ENCODE results near the gene SPNS3. TPM values are rescaled to one million over a fixed set of nuclear protein-coding genes. Genes with fewer than 3 reads are reported as not detected.

Gene SPNS3
- total RNA-seq, 2 donors from 2014 or later, result 0.90 to 1.0 TPM

DNA sequence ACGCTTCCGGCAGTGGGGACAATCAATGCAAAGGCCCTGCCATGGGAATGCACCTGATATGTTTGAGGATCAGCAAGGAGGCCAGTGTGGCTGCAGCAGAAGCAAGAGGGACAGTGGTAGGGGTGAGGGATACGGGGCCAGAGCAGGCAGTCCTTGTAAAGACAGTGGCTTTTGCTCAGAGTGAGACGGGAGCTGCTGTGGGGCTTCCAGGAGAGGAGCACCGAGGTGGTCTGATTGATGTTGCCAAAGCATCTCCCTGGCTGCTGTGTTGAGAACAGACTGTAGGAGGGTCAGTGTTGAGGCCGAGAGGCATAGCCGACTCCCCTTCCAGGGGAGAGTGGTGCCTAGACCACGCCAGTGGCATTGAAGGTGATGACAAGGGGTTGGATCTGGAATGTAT, 53.6 kb downstream of the SPNS3 start:
- H3K9me3 ChIP-seq, result no peaks in the 10 kb centered on the region
- no peaks in the 10 kb centered on the region for H3K27me3 ChIP-seq
- peaks cover 4% of the 10 kb centered on the region for H3K4me1 ChIP-seq
- intact Hi-C loops (cut with DNase I), result no loop called here
- DNase-seq, result no peak
- H3K27ac ChIP-seq, result no peak overlapping the region
- no peak overlapping the region for H3K4me3 ChIP-seq
- H3K9ac ChIP-seq (ENCODE audit: low read depth in 2 of 2, low read length in 2 of 2), result no peak overlapping the region
- TF ChIP-seq, protein P1, sequence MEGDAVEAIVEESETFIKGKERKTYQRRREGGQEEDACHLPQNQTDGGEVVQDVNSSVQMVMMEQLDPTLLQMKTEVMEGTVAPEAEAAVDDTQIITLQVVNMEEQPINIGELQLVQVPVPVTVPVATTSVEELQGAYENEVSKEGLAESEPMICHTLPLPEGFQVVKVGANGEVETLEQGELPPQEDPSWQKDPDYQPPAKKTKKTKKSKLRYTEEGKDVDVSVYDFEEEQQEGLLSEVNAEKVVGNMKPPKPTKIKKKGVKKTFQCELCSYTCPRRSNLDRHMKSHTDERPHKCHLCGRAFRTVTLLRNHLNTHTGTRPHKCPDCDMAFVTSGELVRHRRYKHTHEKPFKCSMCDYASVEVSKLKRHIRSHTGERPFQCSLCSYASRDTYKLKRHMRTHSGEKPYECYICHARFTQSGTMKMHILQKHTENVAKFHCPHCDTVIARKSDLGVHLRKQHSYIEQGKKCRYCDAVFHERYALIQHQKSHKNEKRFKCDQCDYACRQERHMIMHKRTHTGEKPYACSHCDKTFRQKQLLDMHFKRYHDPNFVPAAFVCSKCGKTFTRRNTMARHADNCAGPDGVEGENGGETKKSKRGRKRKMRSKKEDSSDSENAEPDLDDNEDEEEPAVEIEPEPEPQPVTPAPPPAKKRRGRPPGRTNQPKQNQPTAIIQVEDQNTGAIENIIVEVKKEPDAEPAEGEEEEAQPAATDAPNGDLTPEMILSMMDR (IDR thresholded peaks at IDR 0.05), result no peak
- H3K36me3 ChIP-seq, result no peaks in the 10 kb centered on the region

DNA sequence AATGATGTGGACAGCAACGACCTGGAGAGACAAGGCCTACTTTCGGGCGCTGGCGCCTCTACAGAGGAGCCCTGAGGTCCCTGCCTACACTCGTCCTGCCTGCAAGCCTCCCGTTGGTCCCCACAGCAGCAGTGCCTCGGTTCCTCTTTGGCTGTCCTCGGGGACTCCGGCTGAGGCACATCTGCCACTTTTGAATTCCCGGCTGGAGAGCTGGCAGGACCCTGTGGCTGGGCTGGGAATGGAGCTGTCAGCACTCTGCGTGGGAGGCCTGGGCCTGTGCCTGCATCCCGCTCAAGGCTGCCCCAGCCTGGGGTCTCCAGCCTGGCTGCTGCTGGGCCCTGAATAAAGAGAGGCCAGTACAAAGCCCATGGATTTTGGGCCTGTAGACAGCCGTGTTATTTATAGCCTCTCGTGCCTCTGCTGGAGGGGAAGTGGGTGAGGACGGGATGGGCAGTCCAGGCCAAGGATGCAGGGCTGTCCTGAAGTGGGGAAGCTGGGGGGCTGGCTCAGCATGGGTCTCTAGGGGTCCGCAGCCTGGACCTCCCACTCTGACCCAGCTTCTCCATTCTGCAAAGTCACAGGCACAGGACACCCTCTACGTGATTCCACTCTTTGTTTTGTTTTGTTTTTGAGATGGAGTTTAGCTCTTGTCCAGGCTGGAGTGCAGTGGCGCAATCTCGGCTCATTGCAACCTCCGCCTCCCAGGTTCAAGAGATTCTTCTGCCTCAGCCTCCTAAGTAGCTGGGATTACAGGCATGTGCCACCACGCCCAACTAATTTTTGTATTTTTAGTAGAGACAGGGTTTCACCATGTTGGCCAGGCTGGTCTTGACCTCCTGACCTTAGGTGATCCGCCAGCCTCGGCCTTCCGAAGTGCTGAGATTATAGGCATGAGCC, 54.3 kb downstream of the SPNS3 start:
- intact Hi-C loops (cut with DNase I), result no loop called here
- TF ChIP-seq, protein P1 (IDR thresholded peaks at IDR 0.05), result no peak
- H3K36me3 ChIP-seq, result no peaks in the 10 kb centered on the region
- no peak overlapping the region for H3K9ac ChIP-seq (ENCODE audit: low read depth in 2 of 2, low read length in 2 of 2)
- no peaks in the 10 kb centered on the region for H3K4me1 ChIP-seq
- H3K9me3 ChIP-seq, result no peaks in the 10 kb centered on the region
- no peaks in the 10 kb centered on the region for H3K27me3 ChIP-seq
- no peak overlapping the region for H3K27ac ChIP-seq
- H3K4me3 ChIP-seq, result no peak overlapping the region
- no peak for DNase-seq

DNA sequence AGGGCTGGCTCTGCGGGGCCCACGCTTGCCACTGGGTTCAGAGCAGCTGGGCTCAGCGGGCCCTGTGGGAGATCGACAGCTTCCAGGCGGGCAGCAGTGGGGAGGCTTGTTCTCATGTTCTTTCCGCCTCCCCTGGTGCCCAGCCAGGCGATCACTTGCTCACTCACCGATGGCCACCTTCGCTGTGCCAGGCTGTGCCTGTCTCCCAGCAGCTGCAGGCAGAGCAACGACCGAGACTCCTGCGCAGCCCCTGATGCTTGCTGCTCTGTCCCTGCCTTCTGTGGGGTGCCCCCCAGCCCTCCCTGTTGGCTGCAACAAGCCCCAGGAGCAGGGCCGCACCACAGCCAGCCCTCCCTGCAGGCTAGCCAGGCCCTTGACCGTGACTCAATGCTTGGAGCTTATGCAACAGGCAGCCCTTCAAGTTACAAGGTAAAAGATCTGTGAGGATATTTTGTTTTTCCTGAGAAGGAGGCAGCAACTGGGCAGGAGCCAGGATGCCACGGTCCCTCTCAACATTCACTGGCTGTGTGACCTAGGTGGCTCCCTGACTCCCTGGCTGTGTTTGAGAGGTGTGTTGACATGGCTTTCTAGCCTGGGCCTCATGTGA, 55.4 kb downstream of the SPNS3 start:
- no peaks in the 10 kb centered on the region for H3K36me3 ChIP-seq
- intact Hi-C loops (cut with DNase I), result no loop called here
- DNase-seq, result no peak
- H3K27me3 ChIP-seq, result no peaks in the 10 kb centered on the region
- TF ChIP-seq, protein P1 (IDR thresholded peaks at IDR 0.05), result no peak
- no peak overlapping the region for H3K9ac ChIP-seq (ENCODE audit: low read depth in 2 of 2, low read length in 2 of 2)
- no peak overlapping the region for H3K4me3 ChIP-seq
- no peaks in the 10 kb centered on the region for H3K9me3 ChIP-seq
- no peak overlapping the region for H3K27ac ChIP-seq
- H3K4me1 ChIP-seq, result no peaks in the 10 kb centered on the region

DNA sequence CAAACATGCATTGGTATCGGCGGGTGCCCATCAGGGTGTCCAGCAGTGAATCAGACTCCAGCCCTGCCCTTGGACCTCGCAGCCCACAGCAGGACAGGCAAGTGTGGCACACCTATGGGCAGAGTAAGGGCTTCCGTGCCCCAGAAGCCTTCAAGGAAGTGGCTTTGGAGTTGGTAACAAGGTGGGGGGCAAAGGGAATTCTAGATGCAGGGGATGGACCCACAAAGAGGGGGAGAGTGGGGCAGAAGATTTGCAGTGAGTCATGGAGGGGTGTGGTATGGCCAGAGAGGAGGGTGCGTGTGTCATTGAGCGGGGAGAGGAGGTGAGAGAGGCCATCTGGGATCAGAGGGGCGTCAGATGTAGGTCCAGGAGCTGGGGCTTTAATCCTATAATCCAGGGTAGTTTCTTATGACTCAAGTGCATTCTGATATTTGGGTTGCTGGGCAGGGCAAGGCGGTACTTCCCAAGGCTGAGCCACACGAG, 56.4 kb downstream of the SPNS3 start:
- Histone ChIP-seq H3K36me3 (no peaks in the 10 kb centered on the region), H3K27me3 (no peaks in the 10 kb centered on the region), H3K9ac (ENCODE audit: low read depth in 2 of 2, low read length in 2 of 2) (peak overlapping the region in 1 of 2 donors; percentile 12), H3K27ac (no peak overlapping the region), H3K4me3 (no peak overlapping the region), H3K4me1 (no peaks in the 10 kb centered on the region), H3K9me3 (no peaks in the 10 kb centered on the region)
- intact Hi-C loops (cut with DNase I), result no loop called here
- TF ChIP-seq, protein P1 (IDR thresholded peaks at IDR 0.05), result no peak
- DNase-seq, result no peak

DNA sequence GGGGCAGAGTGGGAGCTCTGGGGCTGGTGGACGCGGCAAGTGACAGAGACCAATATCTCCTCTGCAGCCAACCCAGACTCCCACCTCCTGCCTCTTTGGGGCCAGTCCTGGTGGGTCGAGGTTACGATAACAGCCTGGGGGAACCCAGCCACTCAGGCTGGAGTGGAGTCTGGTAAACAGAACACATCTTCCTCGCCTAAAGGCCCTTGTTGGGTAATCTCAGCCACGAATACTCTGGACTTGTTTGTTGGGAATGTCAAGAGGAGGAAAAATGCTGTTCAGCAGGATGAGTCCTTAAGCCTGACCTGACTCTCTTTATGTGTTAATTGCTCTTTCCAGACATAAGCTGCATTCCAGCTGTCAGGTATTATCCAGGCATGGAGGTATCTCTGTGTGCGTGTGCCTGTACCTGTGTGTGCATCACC, 56.9 kb downstream of the SPNS3 start:
- no peaks in the 10 kb centered on the region for H3K27me3 ChIP-seq
- TF ChIP-seq, protein P1 (IDR thresholded peaks at IDR 0.05), result no peak
- H3K36me3 ChIP-seq, result no peaks in the 10 kb centered on the region
- no peak overlapping the region for H3K4me3 ChIP-seq
- no peaks in the 10 kb centered on the region for H3K9me3 ChIP-seq
- H3K27ac ChIP-seq, result no peak overlapping the region
- intact Hi-C loops (cut with DNase I), result no loop called here
- H3K9ac ChIP-seq (ENCODE audit: low read depth in 2 of 2, low read length in 2 of 2), result peak overlapping the region in 1 of 2 donors; percentile 12
- DNase-seq, result no peak
- no peaks in the 10 kb centered on the region for H3K4me1 ChIP-seq
